ENCODE results near the gene NCOA5. TPM values are rescaled to one million over a fixed set of nuclear protein-coding genes. Genes with fewer than 3 reads are reported as not detected.

NCOA5 gene
- total RNA-seq, 1 donor from 2014 or later, result 27.0 TPM

DNA sequence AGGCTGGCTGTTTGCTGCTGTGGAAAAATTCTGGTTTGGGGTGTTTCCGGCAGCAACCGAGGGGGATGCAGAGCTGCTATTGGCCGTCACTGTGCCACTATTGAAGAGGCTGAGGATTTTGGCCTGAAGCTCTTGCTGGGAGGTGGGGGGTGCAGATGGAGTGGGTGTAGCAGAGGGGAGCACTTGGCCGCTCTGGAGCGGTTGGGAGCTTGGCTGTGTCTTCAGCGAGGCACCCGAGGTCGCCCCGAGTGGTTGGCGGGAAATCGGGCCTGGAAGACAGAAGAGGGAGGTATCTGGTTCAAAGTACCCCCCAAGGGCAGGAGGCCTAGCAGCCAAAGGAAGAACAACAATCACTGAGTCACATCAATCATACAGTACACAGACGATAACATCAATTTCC lies 27.1 kb downstream of the NCOA5 start:
- no peak for DNase-seq (ENCODE audit: low spot score)

DNA sequence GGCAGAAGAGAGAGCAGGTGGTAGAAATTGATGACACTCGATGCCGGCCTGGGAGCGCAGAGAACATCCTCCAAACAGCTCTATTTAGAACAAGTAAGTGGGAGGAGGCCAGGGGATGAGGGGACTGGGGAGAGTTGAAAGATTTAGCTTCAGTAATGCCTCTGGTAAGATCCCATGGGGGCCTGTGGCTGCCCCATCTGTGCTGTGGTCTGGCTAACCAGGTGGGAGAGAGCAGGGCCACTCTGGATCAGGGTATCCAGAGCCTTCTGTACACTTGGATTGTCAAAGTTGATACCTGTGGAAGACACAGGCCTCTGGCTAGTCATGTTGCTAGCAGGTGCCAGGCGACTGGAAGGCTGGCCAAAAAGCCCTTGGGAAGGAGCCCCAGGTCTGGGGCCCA lies 27.6 kb downstream of the NCOA5 start:
- DNase-seq (ENCODE audit: low spot score), result no peak

DNA sequence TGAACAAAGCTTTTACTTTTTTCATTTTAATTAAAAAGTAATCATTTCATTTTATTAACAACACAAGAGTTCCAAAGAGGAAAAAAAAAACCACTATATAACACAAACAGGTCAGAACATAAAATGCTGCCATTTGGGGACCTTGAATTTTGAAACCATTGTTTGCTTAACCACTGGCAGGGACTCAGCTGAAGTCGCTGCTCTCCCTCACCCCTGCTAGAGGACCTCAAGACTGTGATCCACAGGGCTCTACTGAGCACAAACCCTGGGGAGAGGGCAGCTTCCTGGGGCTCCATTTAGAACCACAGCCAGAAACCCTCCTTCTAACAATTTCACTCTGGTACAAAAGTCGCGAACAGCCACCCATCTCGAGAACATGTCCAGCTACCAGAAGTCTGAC lies 28.8 kb downstream of the NCOA5 start:
- DNase-seq (ENCODE audit: low spot score), result no peak

DNA sequence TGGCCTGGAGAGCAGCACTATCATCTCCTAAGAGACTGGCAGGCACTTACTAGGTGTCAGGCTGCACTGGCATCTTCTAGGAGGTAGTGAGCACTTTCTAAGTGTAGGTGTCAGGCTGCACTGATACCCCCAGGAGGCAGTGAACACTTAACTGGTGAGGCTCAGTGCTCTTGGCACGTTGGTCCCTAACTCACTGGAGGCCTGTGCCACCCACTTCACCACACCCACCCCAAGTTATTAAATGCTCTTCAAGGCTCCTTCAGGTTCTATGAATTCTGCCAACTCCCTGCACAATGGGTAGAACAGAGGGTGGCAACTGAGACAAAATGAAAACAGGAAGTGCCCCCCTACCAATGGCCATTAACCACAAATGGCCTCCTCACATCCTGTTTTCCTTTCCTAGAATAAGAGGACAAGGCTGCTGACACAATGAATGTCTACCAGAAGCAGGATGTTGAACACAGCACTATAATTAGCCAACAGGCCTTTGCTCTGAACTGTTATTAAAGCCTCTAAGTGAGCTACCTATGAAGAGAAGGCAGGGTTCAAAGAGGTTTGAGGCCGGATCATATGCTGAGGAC lies 29.4 kb downstream of the NCOA5 start:
- DNase-seq (ENCODE audit: low spot score), result no peak

DNA sequence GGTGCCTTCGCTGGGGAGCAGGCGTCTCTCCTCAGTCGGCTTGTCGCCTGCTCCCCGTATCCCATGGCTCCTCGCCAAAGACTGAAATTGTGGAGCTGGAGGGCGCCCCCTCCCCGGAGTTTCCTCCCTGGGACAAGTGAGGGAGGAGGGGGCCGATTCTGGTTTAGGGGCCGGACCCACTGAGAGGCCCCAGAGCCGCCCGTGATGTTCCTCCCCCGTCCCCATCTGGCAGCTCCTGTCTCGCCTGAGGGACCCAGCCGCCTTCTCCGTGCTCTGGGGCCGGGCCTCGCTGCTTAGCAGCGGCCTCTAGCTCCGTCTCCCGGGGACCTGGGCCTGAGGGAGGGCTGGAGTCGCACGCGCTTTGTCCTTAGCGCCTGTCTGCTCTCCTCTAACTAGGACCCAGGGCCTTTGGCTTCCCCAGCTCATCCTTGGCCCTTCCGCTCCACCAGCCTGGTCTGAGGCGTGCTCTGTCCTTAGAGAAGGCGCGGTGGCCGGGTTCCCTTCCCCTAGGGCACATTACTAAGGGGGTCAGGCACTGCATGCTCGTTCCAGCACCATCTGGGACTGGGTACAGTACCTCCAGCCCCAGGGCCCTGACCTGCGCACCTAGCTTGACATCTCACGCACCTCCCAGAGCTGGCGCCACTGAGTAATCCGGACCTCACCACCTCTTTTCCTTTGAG lies 31.0 kb downstream of the NCOA5 start:
- DNase-seq (ENCODE audit: low spot score), result no peak

DNA sequence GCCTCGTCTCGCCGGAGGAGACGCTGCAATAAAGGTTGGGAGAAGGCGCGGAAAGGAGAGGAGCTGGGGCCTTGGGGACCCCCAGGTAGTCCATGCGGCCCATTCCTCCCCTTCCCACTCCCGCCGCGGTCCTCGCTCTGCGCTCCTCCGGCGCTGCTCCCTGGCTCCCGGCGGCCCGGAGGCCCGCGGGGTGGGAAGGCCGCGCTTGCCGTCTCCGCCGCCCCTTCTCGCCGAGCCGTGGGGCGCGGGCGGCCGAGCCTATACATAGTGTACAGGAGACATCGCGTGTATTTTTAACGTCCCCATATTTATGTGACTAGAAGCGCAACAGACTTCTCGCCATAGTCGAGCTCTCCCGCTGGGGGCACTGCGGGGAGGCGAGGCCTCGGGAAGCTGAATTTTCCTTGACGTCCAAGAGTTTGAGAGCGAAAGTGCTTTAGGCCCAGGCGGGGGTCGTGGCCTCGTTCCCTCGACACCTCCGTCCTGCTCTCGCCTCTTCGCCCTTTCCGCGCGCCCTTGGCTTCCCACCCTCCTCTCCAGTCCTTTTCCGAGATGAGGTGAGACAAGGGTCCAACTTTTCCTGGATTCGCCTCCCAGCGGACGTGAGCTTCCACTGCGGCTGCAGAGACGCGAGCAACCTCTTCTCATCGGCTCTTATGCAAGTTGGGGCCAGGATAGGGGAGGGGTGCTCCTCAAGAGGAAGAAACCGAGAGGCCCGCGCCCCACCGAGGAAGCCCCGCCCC lies 31.7 kb downstream of the NCOA5 start:
- DNase-seq (ENCODE audit: low spot score), result peak; percentile 20

DNA sequence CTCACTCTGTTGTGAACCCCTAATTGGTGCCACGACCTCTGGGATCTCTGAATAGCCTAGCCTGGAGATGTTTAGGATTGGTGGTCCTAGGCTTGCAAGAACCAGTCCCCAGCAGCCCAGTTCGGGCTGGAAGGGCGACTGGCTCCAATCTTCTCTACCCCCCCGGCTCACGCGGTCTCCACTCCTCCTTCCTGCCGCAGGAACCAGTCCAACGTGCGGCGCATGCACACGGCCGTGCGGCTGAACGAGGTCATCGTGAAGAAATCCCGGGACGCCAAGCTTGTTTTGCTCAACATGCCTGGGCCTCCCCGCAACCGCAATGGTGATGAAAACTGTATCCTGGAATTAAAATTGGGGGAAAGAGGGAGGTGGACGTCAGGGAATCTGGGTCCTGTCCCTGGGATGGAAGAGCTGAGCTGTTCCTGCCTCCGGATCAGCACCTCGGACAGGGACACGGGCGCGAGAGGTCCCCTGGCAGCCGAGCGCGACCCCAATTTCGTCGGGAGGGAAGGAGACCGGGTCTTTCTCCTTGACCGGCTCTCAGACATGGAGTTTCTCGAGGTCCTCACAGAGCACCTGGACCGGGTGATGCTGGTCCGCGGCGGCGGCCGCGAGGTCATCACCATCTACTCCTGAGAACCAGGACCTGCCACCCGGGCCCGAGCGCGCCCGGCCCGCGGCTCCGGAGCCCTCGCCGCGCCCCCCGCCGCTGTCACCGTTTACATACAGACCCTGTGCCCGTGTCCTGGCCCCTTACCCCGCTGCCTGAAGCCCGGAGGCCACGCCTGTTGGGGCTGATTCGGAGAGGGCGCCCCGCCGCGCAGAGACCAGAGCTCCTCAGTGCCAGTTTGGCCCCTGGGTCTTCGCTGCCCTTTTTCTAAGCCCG lies 32.5 kb downstream of the NCOA5 start:
- DNase-seq (ENCODE audit: low spot score), result peak; percentile 50

DNA sequence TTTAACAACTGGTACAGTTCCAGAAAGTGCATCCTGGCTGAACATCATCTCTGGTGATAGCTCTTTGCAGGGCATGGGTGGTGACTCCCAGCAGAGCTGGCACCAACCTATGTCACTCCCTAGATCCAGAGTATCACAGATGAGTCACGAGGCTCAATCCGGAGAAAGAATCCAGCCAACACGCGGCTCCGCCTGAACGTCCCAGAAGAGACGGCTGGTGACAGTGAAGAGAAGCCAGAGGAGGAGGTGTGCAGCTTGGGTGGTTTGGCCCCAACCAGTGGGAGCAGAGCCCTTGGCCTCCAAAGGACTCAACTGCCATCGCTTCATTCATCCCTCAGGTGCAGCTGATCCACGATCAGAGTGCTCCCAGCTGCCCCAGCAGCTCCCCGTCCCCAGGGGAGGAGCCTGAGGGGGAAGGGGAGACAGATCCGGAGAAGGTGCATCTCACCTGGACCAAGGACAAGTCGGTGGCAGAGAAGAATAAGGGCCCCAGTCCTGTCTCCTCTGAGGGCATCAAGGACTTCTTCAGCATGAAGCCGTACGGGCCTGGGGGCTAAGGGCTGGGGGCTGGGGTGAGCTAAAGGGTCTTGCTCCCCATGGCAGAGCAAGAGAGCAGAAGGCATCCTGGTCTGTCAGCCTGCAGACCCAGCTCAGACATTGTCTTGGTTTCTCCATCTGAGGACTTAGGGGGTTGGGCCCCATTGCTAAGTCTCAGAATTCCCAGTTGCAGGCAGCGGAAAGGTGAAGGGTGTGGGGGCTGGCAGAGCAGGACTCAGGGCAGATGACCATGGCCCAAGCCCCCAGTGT lies 33.5 kb downstream of the NCOA5 start:
- no peak for DNase-seq (ENCODE audit: low spot score)

DNA sequence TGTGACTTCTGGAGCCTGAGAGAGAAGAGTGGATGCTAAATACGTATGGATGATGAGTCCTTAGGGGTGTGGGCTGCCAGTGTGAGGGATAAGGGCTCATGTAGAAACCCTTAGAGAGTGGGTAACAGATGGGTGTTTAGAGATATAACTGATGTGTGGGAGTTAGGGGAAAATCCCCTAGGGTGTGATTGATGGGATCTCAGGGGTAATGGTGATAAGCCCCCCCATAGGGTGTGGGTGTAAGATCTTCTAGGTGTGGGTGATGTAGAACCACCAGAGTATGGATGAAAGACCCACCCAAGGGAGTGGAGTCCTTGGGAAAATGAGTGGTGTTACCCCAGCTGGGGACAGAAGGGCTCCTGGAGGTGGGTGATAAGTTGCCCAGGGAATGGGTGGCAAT lies 34.5 kb downstream of the NCOA5 start:
- no peak for DNase-seq (ENCODE audit: low spot score)

DNA sequence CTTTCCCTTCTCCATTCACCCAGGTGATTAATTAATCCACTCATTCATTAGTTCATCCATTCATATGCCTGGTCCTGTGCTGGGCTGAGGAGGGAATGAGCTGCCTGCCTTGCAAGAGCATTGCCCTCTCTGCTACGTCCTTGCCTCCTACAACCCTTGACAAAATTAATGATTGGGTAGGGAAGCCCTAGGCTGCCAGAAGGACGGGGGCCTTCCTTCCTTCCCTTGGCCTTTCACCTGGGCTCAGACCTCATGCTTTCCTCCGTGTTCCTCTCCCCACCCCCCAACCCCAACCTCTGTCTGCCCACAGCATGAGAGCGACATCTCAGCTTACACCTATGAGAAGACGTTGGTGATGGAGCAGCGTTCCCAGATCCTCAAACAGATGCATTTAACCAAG lies 35.2 kb downstream of the NCOA5 start:
- no peak for DNase-seq (ENCODE audit: low spot score)

DNA sequence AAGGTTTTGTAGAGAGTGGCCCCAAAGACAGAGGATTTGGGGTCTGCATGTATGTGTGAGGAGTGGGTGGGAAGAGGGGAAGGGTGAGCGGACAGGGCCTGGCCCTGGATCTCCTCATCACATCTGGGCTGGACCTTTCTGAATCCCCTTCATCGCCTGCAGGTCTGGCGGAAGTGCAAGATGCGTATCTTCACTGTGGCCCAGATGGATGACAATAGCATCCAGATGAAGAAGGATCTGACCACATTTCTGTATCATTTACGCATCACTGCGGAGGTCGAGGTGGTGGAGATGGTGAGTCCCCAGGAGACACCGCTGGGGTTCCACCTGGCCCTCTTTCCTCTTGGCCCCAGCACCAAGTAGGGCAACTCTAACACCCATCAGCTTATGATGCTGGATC lies 36.3 kb downstream of the NCOA5 start:
- no peak for DNase-seq (ENCODE audit: low spot score)

DNA sequence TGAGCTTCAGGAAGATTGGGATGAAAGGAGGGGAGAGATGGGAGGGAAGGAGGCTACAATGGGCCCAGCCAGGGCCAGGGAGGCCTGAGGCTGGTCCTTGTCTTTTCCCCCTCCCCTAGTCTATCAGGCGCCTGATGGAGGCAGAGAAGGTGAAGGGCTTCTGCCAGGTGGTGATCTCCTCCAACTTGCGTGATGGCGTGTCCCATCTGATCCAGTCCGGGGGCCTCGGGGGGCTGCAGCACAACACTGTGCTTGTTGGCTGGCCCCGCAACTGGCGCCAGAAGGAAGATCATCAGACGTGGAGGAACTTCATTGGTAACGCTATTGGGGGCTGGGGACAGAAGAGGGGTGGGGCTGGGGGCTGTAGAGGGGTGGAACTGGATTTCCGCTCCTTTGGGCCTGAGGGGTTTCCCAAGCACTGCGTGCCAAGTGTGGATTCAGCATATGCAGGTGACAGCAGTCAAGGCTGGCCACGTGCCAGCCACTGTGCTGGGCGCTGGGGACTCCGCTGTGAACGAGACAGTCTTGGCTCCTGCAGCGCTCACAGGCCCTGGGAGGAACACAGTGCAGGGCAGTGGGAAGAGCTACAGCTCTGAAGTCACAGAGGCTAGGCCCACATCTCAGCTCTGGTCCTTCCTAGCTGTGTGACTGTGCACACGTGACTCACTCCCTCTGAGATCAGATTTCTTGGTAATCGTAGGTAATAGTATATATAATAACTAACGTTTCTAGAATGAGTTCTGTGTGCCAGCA lies 38.0 kb downstream of the NCOA5 start:
- no peak for DNase-seq (ENCODE audit: low spot score)

DNA sequence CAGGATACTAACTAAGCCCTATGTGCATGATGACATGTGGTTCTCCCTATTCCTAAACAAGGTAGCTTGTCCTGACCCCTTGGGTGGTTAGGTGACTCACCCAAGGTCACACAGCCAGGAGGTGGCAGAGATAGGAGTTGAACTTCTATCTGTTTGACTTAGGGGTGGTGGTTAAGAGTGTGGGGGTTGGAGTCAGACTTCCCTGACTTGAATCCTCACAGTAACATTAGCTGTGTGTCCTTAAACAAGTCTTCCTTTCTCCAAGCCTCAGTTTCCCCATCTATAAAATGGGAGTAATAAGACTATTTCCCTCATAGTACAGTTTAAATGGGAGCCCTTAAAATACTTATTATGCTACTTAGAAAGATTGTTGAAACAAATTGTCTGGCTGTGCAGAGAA lies 38.9 kb downstream of the NCOA5 start:
- no peak for DNase-seq (ENCODE audit: low spot score)

DNA sequence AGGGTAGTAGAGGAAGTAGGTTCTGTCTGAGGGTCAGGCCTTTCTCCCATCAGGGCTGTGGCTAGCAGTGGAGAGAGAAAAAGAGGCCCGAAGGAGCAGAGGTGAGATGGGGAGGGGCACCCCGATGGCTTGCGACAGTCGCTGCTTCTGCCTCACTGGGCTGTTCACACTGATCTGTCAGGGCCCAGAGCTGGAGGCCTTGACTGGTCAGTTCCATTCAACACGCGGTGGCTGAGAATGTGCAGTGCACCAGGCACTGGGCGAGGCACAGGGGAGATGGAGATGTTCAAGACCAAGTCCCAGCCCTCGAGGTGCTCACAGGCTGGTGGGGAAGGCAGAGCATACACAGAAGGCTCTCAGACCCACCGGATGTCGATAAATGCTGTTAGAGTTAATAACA lies 39.3 kb downstream of the NCOA5 start:
- DNase-seq (ENCODE audit: low spot score), result no peak

DNA sequence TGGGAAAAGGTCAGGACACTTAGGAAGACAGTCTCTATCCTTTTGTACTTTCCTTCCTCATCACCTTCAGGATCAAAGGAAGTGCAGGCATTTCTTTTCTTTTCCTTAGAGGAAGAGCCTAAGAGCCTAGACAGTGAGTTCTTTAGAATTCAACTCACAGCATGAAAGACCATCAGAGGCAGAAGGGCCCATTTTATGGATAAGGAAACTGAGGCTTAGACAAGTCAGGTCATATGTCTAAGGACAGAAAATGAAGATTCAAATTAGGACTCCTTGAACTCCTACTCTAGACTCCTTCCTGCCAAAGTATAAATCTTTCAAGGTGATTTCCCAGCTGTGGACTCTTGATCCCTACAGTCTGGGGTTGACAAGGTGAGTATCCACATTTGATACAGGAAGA lies 39.9 kb downstream of the NCOA5 start:
- no peak for DNase-seq (ENCODE audit: low spot score)

DNA sequence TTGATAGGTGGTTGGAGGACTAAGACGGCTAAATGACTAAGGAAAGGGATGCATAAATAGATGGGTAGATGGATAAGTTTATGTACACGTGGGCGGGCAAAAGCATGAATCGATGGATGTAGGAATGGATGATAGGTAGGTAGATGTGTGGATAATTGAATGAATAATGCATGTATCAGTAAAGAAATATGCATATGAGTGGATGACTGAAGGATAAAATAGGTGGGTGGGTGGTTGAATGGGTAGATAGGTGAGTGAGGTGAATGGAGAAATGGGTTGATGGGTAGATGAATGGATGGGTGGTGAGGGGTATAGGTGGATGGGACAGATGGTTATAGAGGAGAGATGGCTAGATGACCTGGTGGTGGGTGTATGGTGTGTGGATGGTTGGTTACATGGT lies 40.6 kb downstream of the NCOA5 start:
- DNase-seq (ENCODE audit: low spot score), result no peak

DNA sequence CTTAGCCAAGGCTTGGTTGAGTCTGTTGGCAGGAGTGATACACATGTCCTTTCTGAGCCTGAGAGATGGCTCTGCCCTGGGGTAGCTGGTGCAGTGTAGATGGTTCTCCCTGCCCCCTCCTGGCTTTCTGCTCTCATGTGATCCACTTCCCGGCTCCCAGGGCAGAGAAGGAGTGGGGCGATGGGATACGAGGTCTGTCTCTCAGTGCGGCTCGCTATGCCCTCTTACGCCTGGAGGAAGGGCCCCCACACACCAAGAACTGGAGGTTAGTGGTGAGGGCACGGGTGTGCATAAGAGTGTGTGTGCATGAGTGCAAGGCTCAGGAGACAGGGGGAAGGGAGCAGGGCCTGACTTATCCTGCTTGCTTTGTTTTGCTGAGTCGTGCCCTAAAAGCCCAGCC lies 41.9 kb downstream of the NCOA5 start:
- no peak for DNase-seq (ENCODE audit: low spot score)

DNA sequence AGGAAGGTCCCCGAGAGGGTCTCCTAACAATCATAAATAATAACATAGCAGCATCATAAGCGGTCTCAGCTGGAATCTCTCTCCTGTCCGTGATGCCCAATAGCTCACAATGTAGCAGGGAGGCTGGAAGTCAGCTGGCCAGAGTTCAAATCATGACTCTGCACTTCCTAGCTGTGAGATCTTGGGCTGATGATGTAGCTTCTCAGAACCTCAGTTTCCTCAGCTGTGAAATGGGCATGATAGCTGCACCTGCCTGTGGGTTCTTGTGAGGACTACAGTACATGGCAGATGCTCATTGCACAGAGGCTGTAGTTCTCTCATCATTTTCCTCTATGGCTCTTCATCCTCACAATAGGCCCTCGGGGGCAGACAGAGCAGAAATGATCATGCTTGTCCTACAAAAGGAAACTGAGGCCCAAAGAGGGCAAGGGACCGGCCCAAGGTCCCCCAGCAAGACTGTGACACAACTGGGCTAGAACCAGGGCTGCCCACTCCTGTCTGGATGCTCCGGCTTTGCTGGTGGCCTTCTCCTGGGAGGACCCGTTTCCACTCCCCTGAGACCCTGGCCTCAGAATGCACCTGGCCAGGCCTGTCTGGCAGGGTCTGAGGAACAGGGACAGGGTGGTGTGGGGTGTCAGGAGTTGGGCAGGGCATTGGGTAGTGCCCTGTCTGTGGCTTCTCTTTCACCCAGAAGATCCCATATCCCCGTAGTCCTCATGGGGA lies 43.0 kb downstream of the NCOA5 start:
- no peak for DNase-seq (ENCODE audit: low spot score)

DNA sequence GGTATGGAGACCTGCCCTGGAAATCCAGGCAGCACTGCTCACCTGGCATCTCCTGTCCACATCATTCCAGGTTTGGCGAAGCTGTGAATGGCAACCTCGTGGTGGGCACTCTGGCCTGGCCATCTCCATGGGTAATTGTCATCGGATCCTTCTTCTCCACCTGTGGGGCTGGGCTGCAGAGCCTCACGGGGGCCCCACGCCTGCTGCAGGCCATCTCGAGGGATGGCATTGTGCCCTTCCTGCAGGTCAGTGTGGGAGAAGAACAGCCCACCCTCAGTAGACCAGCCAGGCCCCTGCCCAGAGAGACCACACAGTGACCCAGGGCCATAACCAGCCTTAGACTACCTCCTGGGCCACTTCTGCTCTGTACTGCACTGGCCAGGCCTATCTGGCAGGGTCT lies 44.9 kb downstream of the NCOA5 start:
- no peak for DNase-seq (ENCODE audit: low spot score)

DNA sequence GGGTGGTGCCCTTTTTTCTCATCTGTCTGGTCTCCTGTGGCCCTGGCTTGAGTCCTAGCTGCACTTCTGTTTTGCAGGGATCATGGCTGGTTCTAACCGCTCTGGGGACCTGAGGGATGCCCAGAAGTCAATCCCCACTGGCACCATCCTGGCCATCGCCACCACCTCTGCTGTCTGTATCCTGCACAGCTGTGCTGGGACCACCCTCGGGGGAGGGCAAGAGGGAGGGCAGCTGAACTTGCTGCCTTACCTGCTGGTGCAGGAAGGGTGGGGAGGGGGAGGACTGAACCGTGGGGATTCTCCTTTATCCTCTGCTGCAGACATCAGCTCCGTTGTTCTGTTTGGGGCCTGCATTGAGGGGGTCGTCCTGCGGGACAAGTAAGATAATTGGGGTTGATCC lies 46.2 kb downstream of the NCOA5 start:
- no peak for DNase-seq (ENCODE audit: low spot score)
